CD4-positive, alpha-beta memory T cell (primary cell): ENCODE data around the gene COL21A1. TPM values are rescaled to one million over a fixed set of nuclear protein-coding genes. Genes with fewer than 3 reads are reported as not detected.
"Not testable (repeated sequence)": the region's sequence is repeated elsewhere in the genome, so short reads cannot be mapped to it uniquely, and the experiment has no call there.

Experiments used
- CTCF ChIA-PET: fragments of 350-600 bp; sonication (Branson Sonifier 250); formaldehyde crosslinking; loops from one replicate; lab custom pipeline; 2021; ENCODE audit warnings: inconsistent platforms; ENCODE audit not compliant: partially characterized antibody; lab: Charles Lee
- POLR2A ChIA-PET: fragments of 350-600 bp; sonication (Branson Sonifier 250); formaldehyde crosslinking; loops from one replicate; lab custom pipeline; 2021; ENCODE audit not compliant: partially characterized antibody; lab: Charles Lee
- DNase-seq, 5 donors: peaks; one replicate each; pipeline versions ENCODE4 v3.0.0 to v3.0.0-alpha.2; 2020 to 2022; ENCODE audit warnings: mixed read lengths in 1 of 5
- H3K27ac ChIP-seq: one replicate; pipeline ENCODE4 v1.7.0; 2013; ENCODE audit warnings: low read depth, low read length
- H3K27me3 ChIP-seq: 2 replicates; pipeline ENCODE4 v1.7.0; 2013; ENCODE audit warnings: mild to moderate bottlenecking, low read length, moderate library complexity; ENCODE audit not compliant: insufficient read depth
- H3K36me3 ChIP-seq: 2 replicates; pipeline ENCODE4 v1.7.0; 2013; ENCODE audit warnings: mild to moderate bottlenecking, low read length, moderate library complexity; ENCODE audit not compliant: insufficient read depth
- H3K4me1 ChIP-seq: 2 replicates; pipeline ENCODE4 v1.7.0; 2013; ENCODE audit warnings: mild to moderate bottlenecking, low read length, moderate library complexity; ENCODE audit not compliant: insufficient read depth
- H3K4me3 ChIP-seq, 2 donors: one replicate each; pipeline ENCODE4 v1.7.0; 2013; ENCODE audit warnings: low read length in 2 of 2, mild to moderate bottlenecking in 1 of 2
- H3K9me3 ChIP-seq, 2 donors: one replicate each; pipeline ENCODE4 v1.7.0; 2013; ENCODE audit warnings: low read length in 2 of 2, control low read depth in 1 of 2; ENCODE audit not compliant: control insufficient read depth in 1 of 2
- H3K27ac Mint-ChIP-seq, 7 donors: one replicate each; pipeline ENCODE4 v1.8.0; 2020 to 2021; ENCODE audit warnings: mixed read lengths in 7 of 7, mild to moderate bottlenecking in 6 of 7, inconsistent platforms in 3 of 7, moderate library complexity in 3 of 7
- H3K27me3 Mint-ChIP-seq, 2 donors: one replicate each; pipeline ENCODE4 v1.8.0; 2020 to 2021; ENCODE audit warnings: mixed read lengths in 2 of 2
- H3K36me3 Mint-ChIP-seq, 2 donors: one replicate each; pipeline ENCODE4 v1.8.0; 2020 to 2021; ENCODE audit warnings: mixed read lengths in 2 of 2, inconsistent platforms in 1 of 2, mild to moderate bottlenecking in 1 of 2
- H3K4me1 Mint-ChIP-seq, 4 donors: one replicate each; pipeline ENCODE4 v1.8.0; 2020 to 2021; ENCODE audit warnings: mixed read lengths in 4 of 4, mild to moderate bottlenecking in 1 of 4
- H3K4me3 Mint-ChIP-seq, 8 donors: one replicate each; pipeline ENCODE4 v1.8.0; 2020 to 2021; ENCODE audit warnings: mixed read lengths in 8 of 8, mild to moderate bottlenecking in 7 of 8, moderate library complexity in 6 of 8, inconsistent platforms in 3 of 8
- H3K9me3 Mint-ChIP-seq, 8 donors: one replicate each; pipeline ENCODE4 v1.8.0; 2020 to 2021; ENCODE audit warnings: mixed read lengths in 8 of 8, mild to moderate bottlenecking in 5 of 8, inconsistent platforms in 3 of 8, moderate library complexity in 1 of 8
- intact Hi-C: fragments of 100-400 bp; cut with micrococcal nuclease; formaldehyde crosslinking; loops from one replicate; pipeline ENCODE4 v1.15.1; 2023
- polyA plus RNA-seq, 2 donors: library from polyadenylated mRNA; unstranded; fragments of 300-500 nt; fragmentation: Illumina TruSeq; gene quantifications; one replicate each; pipeline ENCODE4 v1.2.3, GENCODE V29; 2021
- total RNA-seq, 2 experiments: library from RNA; stranded (reverse); gene quantifications; one replicate each; pipeline ENCODE4 v1.2.3, GENCODE V29; 2021

The COL21A1 gene
- total and polyA plus RNA-seq, 4 experiments from 2014 or later, result not detected

- H3K27me3 Mint-ChIP-seq, CTCF ChIA-PET, H3K4me1 Mint-ChIP-seq, H3K27ac ChIP-seq, intact Hi-C loops, H3K4me3 ChIP-seq, H3K4me3 Mint-ChIP-seq, H3K36me3 Mint-ChIP-seq, H3K4me1 ChIP-seq, H3K9me3 Mint-ChIP-seq, H3K27ac Mint-ChIP-seq, H3K9me3 ChIP-seq, POLR2A ChIA-PET, DNase-seq, H3K27me3 ChIP-seq, H3K36me3 ChIP-seq: not testable (repeated sequence)
Measured at GRCh38 chr6:56260593-56260992, 13.2 kb upstream of the COL21A1 start.

- POLR2A ChIA-PET, result no interaction called here
- CTCF ChIA-PET, result no interaction called here
Measured at GRCh38 chr6:56259234-56260077, 12.1 kb upstream of the COL21A1 start.

GRCh38 chr6:56255349-56255748, 8.0 kb upstream of the COL21A1 start:
- intact Hi-C loops, result no loop called here
- H3K27me3 ChIP-seq, result no peaks in the 10 kb centered on the region
- POLR2A ChIA-PET, result no interaction called here
- Mint-ChIP-seq H3K4me1 (no peaks in the 10 kb centered on the region), H3K36me3 (no peaks in the 10 kb centered on the region), H3K9me3 (peaks cover 0 to 4% (median 0%) of the 10 kb centered on the region in 8 donors), H3K27me3 (no peaks in the 10 kb centered on the region), H3K27ac (no peak overlapping the region), H3K4me3 (no peak overlapping the region)
- CTCF ChIA-PET, result no interaction called here
- no peaks in the 10 kb centered on the region for H3K36me3 ChIP-seq
- DNase-seq, result no peak
- no peaks in the 10 kb centered on the region for H3K4me1 ChIP-seq
- H3K27ac ChIP-seq, result no peak overlapping the region
- H3K9me3 ChIP-seq, result no peaks in the 10 kb centered on the region
- H3K4me3 ChIP-seq, result no peak overlapping the region

More at GRCh38 chr6:56259234-56260077, 12.1 kb upstream of the COL21A1 start:
- no peaks in the 10 kb centered on the region for H3K4me1 Mint-ChIP-seq
- Histone ChIP-seq H3K27me3 (no peaks in the 10 kb centered on the region), H3K9me3 (no peaks in the 10 kb centered on the region), H3K27ac (no peak overlapping the region), H3K4me3 (no peak overlapping the region), H3K4me1 (no peaks in the 10 kb centered on the region), H3K36me3 (no peaks in the 10 kb centered on the region)
- no peak overlapping the region for H3K4me3 Mint-ChIP-seq
- intact Hi-C loops, result no loop called here
- H3K27ac Mint-ChIP-seq, result no peak overlapping the region
- H3K27me3 Mint-ChIP-seq, result no peaks in the 10 kb centered on the region
- DNase-seq, result no peak
- H3K36me3 Mint-ChIP-seq, result no peaks in the 10 kb centered on the region
- H3K9me3 Mint-ChIP-seq, result peaks cover 0 to 7% (median 0%) of the 10 kb centered on the region in 8 donors

- Histone ChIP-seq H3K9me3 (no peaks in the 10 kb centered on the region), H3K27me3 (no peaks in the 10 kb centered on the region), H3K27ac (no peak overlapping the region), H3K36me3 (no peaks in the 10 kb centered on the region), H3K4me3 (no peak overlapping the region), H3K4me1 (no peaks in the 10 kb centered on the region)
- ChIA-PET CTCF (no interaction called here), POLR2A (no interaction called here)
- H3K27me3 Mint-ChIP-seq, result peaks cover 0 to 4% of the 10 kb centered on the region in 2 donors
- intact Hi-C loops, result no loop called here
- H3K4me1 Mint-ChIP-seq, result no peaks in the 10 kb centered on the region
- H3K36me3 Mint-ChIP-seq, result no peaks in the 10 kb centered on the region
- DNase-seq, result no peak
- H3K4me3 Mint-ChIP-seq, result no peak overlapping the region
- H3K27ac Mint-ChIP-seq, result no peak overlapping the region
- peaks cover 0 to 4% (median 0%) of the 10 kb centered on the region in 8 donors for H3K9me3 Mint-ChIP-seq
Measured at GRCh38 chr6:56250266-56250665, 2.9 kb upstream of the COL21A1 start.

GRCh38 chr6:56247654-56248122, 308 bp upstream of the COL21A1 start:
- Histone ChIP-seq H3K27me3 (no peaks in the 10 kb centered on the region), H3K4me1 (no peaks in the 10 kb centered on the region), H3K4me3 (no peak overlapping the region), H3K27ac (no peak overlapping the region), H3K36me3 (no peaks in the 10 kb centered on the region), H3K9me3 (no peaks in the 10 kb centered on the region)
- intact Hi-C loops, result no loop called here
- Mint-ChIP-seq H3K27ac (no peak overlapping the region), H3K4me1 (no peaks in the 10 kb centered on the region), H3K36me3 (no peaks in the 10 kb centered on the region), H3K4me3 (no peak overlapping the region), H3K27me3 (peaks cover 0 to 4% of the 10 kb centered on the region in 2 donors), H3K9me3 (peaks cover 0 to 4% (median 0%) of the 10 kb centered on the region in 8 donors)
- POLR2A ChIA-PET, result no interaction called here
- CTCF ChIA-PET, result no interaction called here
- no peak for DNase-seq

DNA sequence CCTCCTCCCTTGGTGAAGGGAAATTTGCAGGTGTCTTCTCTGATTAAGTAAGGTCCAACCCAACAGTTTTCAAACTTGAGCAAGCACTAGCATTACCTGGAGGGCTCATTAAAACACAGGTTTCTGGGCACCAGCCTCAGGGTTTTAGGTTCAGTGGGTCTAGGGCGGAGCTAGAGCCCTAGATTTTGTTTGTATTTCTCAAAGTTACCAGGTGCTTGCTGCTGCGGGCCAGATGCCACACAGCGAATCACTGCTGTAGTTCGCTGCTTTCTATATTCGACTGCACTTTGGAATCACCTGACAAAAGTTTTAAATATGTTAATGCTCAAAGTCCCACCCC, 869 bp downstream of the COL21A1 start:
- Histone ChIP-seq H3K9me3 (no peaks in the 10 kb centered on the region), H3K27me3 (no peaks in the 10 kb centered on the region), H3K4me1 (no peaks in the 10 kb centered on the region), H3K36me3 (no peaks in the 10 kb centered on the region), H3K4me3 (no peak overlapping the region), H3K27ac (no peak overlapping the region)
- Mint-ChIP-seq H3K36me3 (no peaks in the 10 kb centered on the region), H3K4me1 (no peaks in the 10 kb centered on the region), H3K27me3 (peaks cover 0 to 4% of the 10 kb centered on the region in 2 donors), H3K27ac (no peak overlapping the region), H3K9me3 (peaks cover 0 to 4% (median 0%) of the 10 kb centered on the region in 8 donors), H3K4me3 (no peak overlapping the region)
- DNase-seq, result no peak
- CTCF ChIA-PET, result no interaction called here
- POLR2A ChIA-PET, result no interaction called here
- intact Hi-C loops, result no loop called here

DNA sequence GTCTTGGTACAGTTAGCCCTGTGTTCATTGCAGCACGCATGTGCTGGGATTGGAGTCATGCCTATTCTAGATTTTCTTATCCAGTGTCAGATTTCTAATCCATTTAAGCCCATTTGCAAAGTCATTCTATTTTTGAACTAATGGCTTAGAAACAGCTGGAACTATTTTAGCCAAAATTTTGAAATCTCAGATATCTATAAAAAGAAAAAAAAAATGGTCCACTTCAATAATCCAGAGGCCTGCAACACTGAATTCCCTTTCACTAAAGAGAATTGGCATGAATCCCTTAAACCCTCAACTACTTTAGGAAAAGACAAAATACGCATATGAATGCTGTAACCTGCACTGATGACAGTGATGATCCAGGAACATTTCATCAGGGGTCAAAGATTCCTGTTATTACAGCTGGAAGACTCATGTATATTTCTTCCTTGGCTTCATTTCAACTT, 1.5 kb downstream of the COL21A1 start:
- CTCF ChIA-PET, result no interaction called here
- Mint-ChIP-seq H3K9me3 (peaks cover 0 to 4% (median under 1%) of the 10 kb centered on the region in 8 donors), H3K4me1 (no peaks in the 10 kb centered on the region), H3K27ac (no peak overlapping the region), H3K4me3 (no peak overlapping the region), H3K36me3 (no peaks in the 10 kb centered on the region), H3K27me3 (peaks cover 0 to 4% of the 10 kb centered on the region in 2 donors)
- POLR2A ChIA-PET, result no interaction called here
- no peaks in the 10 kb centered on the region for H3K4me1 ChIP-seq
- H3K9me3 ChIP-seq, result no peaks in the 10 kb centered on the region
- H3K27me3 ChIP-seq, result no peaks in the 10 kb centered on the region
- no peak overlapping the region for H3K27ac ChIP-seq
- DNase-seq, result no peak
- intact Hi-C loops, result no loop called here
- H3K4me3 ChIP-seq, result no peak overlapping the region
- H3K36me3 ChIP-seq, result no peaks in the 10 kb centered on the region
